DND-41 (cell line): Measurements from ENCODE around the gene CCT4.

ENCODE experiments used
- CTCF ChIP-seq: IDR thresholded peaks from 2 replicates; pipeline ENCODE4 v1.5.1; 2012; ENCODE audit warnings: borderline replicate concordance, low read length, moderate library complexity, mild to moderate bottlenecking; ENCODE audit not compliant: poor library complexity, severe bottlenecking; ENCODE audit errors: extremely low read depth
- EZH2 ChIP-seq: IDR thresholded peaks from 3 replicates; pipeline ENCODE4 v1.6.1; 2012; ENCODE audit warnings: borderline replicate concordance, low read depth, mild to moderate bottlenecking, moderate library complexity, low read length, inconsistent platforms; ENCODE audit not compliant: severe bottlenecking

- no peak for TF ChIP-seq CTCF
- no peak for TF ChIP-seq EZH2
These were observed 12.1 kb downstream of the CCT4 start for GRCh38 chr2:61876400-61876799.
